ENCODE results near the gene USP46.

GRCh38 chr4:52586069-52586468 lies 73.0 kb downstream of the USP46 start:
- no peak for TF ChIP-seq CTCF (conservative IDR thresholded peaks at IDR 0.05; ENCODE audit: low read depth, low read length)
- no peak for TF ChIP-seq RCOR1 (IDR thresholded peaks at IDR 0.05; ENCODE audit: insufficient replicate concordance, low read length)
- no peak for TF ChIP-seq RAD21 (IDR thresholded peaks at IDR 0.05; ENCODE audit: low read length)
- no peak for TF ChIP-seq MXI1 (IDR thresholded peaks at IDR 0.05; ENCODE audit: borderline replicate concordance, low read depth, low read length)
- no peak for TF ChIP-seq NFE2L2 (IDR thresholded peaks at IDR 0.05; ENCODE audit: low read depth, low read length)
- no peak for TF ChIP-seq POLR2A (IDR thresholded peaks at IDR 0.05; ENCODE audit: low read depth, low read length)
- TF ChIP-seq CEBPB (IDR thresholded peaks at IDR 0.05; ENCODE audit: low read depth, low read length): no peak
- TF ChIP-seq CHD1 (IDR thresholded peaks at IDR 0.05; ENCODE audit: low read depth, low read length): no peak
- TF ChIP-seq SMC3 (IDR thresholded peaks at IDR 0.05; ENCODE audit: low read depth, low read length): no peak
- TF ChIP-seq RFX5 (IDR thresholded peaks at IDR 0.05; ENCODE audit: low read depth, low read length): no peak
- no peak for TF ChIP-seq USF2 (IDR thresholded peaks at IDR 0.05; ENCODE audit: low read depth, low read length)
